Karpas-422 (cell line): ENCODE data around the gene PLAU. TPM values are rescaled to one million over a fixed set of nuclear protein-coding genes. Genes with fewer than 3 reads are reported as not detected.

Experiments
- DNase-seq: peaks from one replicate; pipeline ENCODE4 v3.0.0-alpha.2; 2015
- H2AFZ ChIP-seq: fragments of 200-600 bp; sonication (generic); 2 replicates; pipeline ENCODE4 v1.6.1; 2014; ENCODE audit warnings: antibody characterized with exemption, low read length, mixed read lengths
- H3K27ac ChIP-seq: fragments of 200-600 bp; sonication (generic); 2 replicates; pipeline ENCODE4 v1.5.1; 2014; ENCODE audit warnings: mild to moderate bottlenecking, low read length, moderate library complexity
- H3K27me3 ChIP-seq: fragments of 200-600 bp; sonication (generic); 2 replicates; pipeline ENCODE4 v1.6.1; 2014; ENCODE audit warnings: low read length, mixed read lengths
- H3K36me3 ChIP-seq: fragments of 200-600 bp; sonication (generic); 2 replicates; pipeline ENCODE4 v1.6.1; 2014; ENCODE audit warnings: low read length, mixed read lengths; ENCODE audit not compliant: insufficient read depth
- H3K4me1 ChIP-seq: fragments of 200-600 bp; sonication (generic); 2 replicates; pipeline ENCODE4 v1.6.1; 2014; ENCODE audit warnings: mild to moderate bottlenecking, low read length, mixed read lengths
- H3K4me2 ChIP-seq: fragments of 200-600 bp; sonication (generic); 2 replicates; pipeline ENCODE4 v1.6.1; 2014; ENCODE audit warnings: low read length, low read depth, mild to moderate bottlenecking; ENCODE audit not compliant: poor library complexity, severe bottlenecking
- H3K4me3 ChIP-seq: fragments of 200-600 bp; sonication (generic); 2 replicates; pipeline ENCODE4 v1.5.1; 2014; ENCODE audit warnings: mild to moderate bottlenecking, antibody characterized with exemption, low read length, mixed read lengths
- H3K79me2 ChIP-seq: fragments of 200-600 bp; sonication (generic); 2 replicates; pipeline ENCODE4 v1.6.1; 2014; ENCODE audit warnings: mild to moderate bottlenecking, low read length, mixed read lengths
- H3K9ac ChIP-seq: fragments of 200-600 bp; sonication (generic); 2 replicates; pipeline ENCODE4 v1.6.0; 2014; ENCODE audit warnings: low read length
- H3K9me2 ChIP-seq: fragments of 200-600 bp; sonication (generic), shearing (Covaris generic); replicated peaks from 2 replicates; pipeline ENCODE4 v1.6.0; 2014; ENCODE audit warnings: mild to moderate bottlenecking, low read length, moderate library complexity; ENCODE audit not compliant: insufficient read depth
- H3K9me3 ChIP-seq: fragments of 300-700, 200-600 bp; sonication (generic); 2 replicates; pipeline ENCODE4 v1.6.1; 2014; ENCODE audit warnings: low read length, mixed read lengths
- H4K20me1 ChIP-seq: fragments of 200-600 bp; sonication (generic); 2 replicates; pipeline ENCODE4 v1.6.1; 2014; ENCODE audit warnings: mild to moderate bottlenecking, antibody characterized with exemption, low read length, low read depth; ENCODE audit not compliant: insufficient read depth
- total RNA-seq: library from RNA; depleted of rRNA; stranded (reverse); fragments of >200 nt; shearing (Covaris generic); gene quantifications from 2 replicates; pipeline ENCODE4 v1.2.3, GENCODE V29; 2014; ENCODE audit warnings: low replicate concordance

Gene PLAU
- total RNA-seq, 1 experiment from 2014 or later, result 3.2 TPM

- Histone ChIP-seq H3K79me2 (peaks cover 71% of the 10 kb centered on the region), H3K9ac (peak overlapping the region; percentile 73; the same call in 1 of the 2 replicates), H3K4me2 (no peak overlapping the region), H3K9me3 (no peaks in the 10 kb centered on the region), H3K9me2 (no peaks in the 10 kb centered on the region), H3K27ac (no peak overlapping the region), H4K20me1 (no peaks in the 10 kb centered on the region), H3K27me3 (no peaks in the 10 kb centered on the region), H3K4me3 (no peak overlapping the region), H2AFZ (no peak overlapping the region), H3K36me3 (peaks cover 20% of the 10 kb centered on the region; the same call in 1 of the 2 replicates), H3K4me1 (peaks cover 44% of the 10 kb centered on the region)
- DNase-seq, result no peak
Observed at GRCh38 chr10:73867126-73867807, 43.7 kb upstream of the PLAU start.

GRCh38 chr10:73867871-73868631 lies 42.9 kb upstream of the PLAU start:
- Histone ChIP-seq H2AFZ (no peak overlapping the region), H3K27me3 (no peaks in the 10 kb centered on the region), H3K4me2 (no peak overlapping the region), H3K4me1 (peaks cover 44% of the 10 kb centered on the region), H3K79me2 (peaks cover 71% of the 10 kb centered on the region), H3K36me3 (peaks cover 20% of the 10 kb centered on the region; the same call in 1 of the 2 replicates), H4K20me1 (peaks cover 6% of the 10 kb centered on the region; the same call in 1 of the 2 replicates), H3K4me3 (no peak overlapping the region), H3K9me2 (no peaks in the 10 kb centered on the region), H3K27ac (no peak overlapping the region), H3K9me3 (no peaks in the 10 kb centered on the region), H3K9ac (no peak overlapping the region)
- DNase-seq, result no peak

- DNase-seq, result no peak
- H3K9me3 ChIP-seq, result no peaks in the 10 kb centered on the region
- H3K4me3 ChIP-seq, result no peak overlapping the region
- peaks cover 41% of the 10 kb centered on the region for H3K4me1 ChIP-seq
- H3K27ac ChIP-seq, result no peak overlapping the region
- peaks cover 20% of the 10 kb centered on the region; the same call in 1 of the 2 replicates for H3K36me3 ChIP-seq
- no peak overlapping the region for H3K9ac ChIP-seq
- no peaks in the 10 kb centered on the region for H3K9me2 ChIP-seq
- H3K79me2 ChIP-seq, result peaks cover 68% of the 10 kb centered on the region
- peaks cover 10% of the 10 kb centered on the region; the same call in 1 of the 2 replicates for H4K20me1 ChIP-seq
- no peak overlapping the region for H3K4me2 ChIP-seq
- H3K27me3 ChIP-seq, result no peaks in the 10 kb centered on the region
- H2AFZ ChIP-seq, result no peak overlapping the region
Observed at GRCh38 chr10:73868655-73869195, 42.2 kb upstream of the PLAU start.

- Histone ChIP-seq H3K9me3 (no peaks in the 10 kb centered on the region), H3K36me3 (peaks cover 10% of the 10 kb centered on the region; the same call in 1 of the 2 replicates), H4K20me1 (peaks cover 10% of the 10 kb centered on the region; the same call in 1 of the 2 replicates), H3K4me3 (no peak overlapping the region), H3K79me2 (peaks cover 47% of the 10 kb centered on the region), H3K27me3 (no peaks in the 10 kb centered on the region), H3K4me2 (no peak overlapping the region), H3K27ac (no peak overlapping the region), H3K9me2 (no peaks in the 10 kb centered on the region), H2AFZ (no peak overlapping the region), H3K9ac (0 out of 2 replicates have a peak overlapping the region, but pooled peaks have one; percentile 74), H3K4me1 (peaks cover 30% of the 10 kb centered on the region)
- no peak for DNase-seq
Observed at GRCh38 chr10:73871295-73872189, 39.4 kb upstream of the PLAU start.

GRCh38 chr10:73872190-73872710 lies 38.7 kb upstream of the PLAU start:
- H3K4me1 ChIP-seq, result peaks cover 23% of the 10 kb centered on the region

GRCh38 chr10:73873142-73873837 lies 37.6 kb upstream of the PLAU start:
- Histone ChIP-seq H4K20me1 (peaks cover 10% of the 10 kb centered on the region; the same call in 1 of the 2 replicates), H3K4me1 (peaks cover 21% of the 10 kb centered on the region), H3K36me3 (peaks cover 9% of the 10 kb centered on the region; the same call in 1 of the 2 replicates), H3K9me3 (no peaks in the 10 kb centered on the region), H3K4me3 (peak overlapping the region; percentile 74), H2AFZ (no peak overlapping the region), H3K79me2 (peaks cover 45% of the 10 kb centered on the region), H3K9me2 (no peaks in the 10 kb centered on the region), H3K27me3 (no peaks in the 10 kb centered on the region), H3K9ac (peak overlapping the region; percentile 81), H3K27ac (no peak overlapping the region), H3K4me2 (peak overlapping the region; percentile 85)
- DNase-seq, result no peak

More at GRCh38 chr10:73872190-73872710, 38.7 kb upstream of the PLAU start:
- Histone ChIP-seq H2AFZ (no peak overlapping the region), H4K20me1 (peaks cover 10% of the 10 kb centered on the region; the same call in 1 of the 2 replicates), H3K9me2 (no peaks in the 10 kb centered on the region), H3K4me2 (peak overlapping the region; percentile 85), H3K9ac (peak overlapping the region; percentile 74; the same call in 1 of the 2 replicates), H3K9me3 (no peaks in the 10 kb centered on the region), H3K27ac (no peak overlapping the region), H3K79me2 (peaks cover 45% of the 10 kb centered on the region), H3K4me3 (peak overlapping the region; percentile 73; the same call in 1 of the 2 replicates), H3K27me3 (no peaks in the 10 kb centered on the region), H3K36me3 (peaks cover 9% of the 10 kb centered on the region; the same call in 1 of the 2 replicates)
- no peak for DNase-seq

GRCh38 chr10:73873838-73874215 lies 37.1 kb upstream of the PLAU start:
- Histone ChIP-seq H3K4me2 (peak overlapping the region; percentile 65), H3K9me3 (no peaks in the 10 kb centered on the region), H3K9me2 (no peaks in the 10 kb centered on the region), H2AFZ (no peak overlapping the region), H3K4me1 (peaks cover 21% of the 10 kb centered on the region), H3K9ac (peak overlapping the region; percentile 81), H3K27me3 (no peaks in the 10 kb centered on the region), H4K20me1 (peaks cover 10% of the 10 kb centered on the region; the same call in 1 of the 2 replicates), H3K79me2 (peaks cover 41% of the 10 kb centered on the region), H3K27ac (no peak overlapping the region), H3K4me3 (peak overlapping the region; percentile 74), H3K36me3 (peaks cover 9% of the 10 kb centered on the region; the same call in 1 of the 2 replicates)
- DNase-seq, result peak; percentile 54
